Vein endothelial cell (primary cell): ENCODE measurements around the gene ADAM8. TPM values are rescaled to one million over a fixed set of nuclear protein-coding genes. Genes with fewer than 3 reads are reported as not detected.

Source experiments
- total RNA-seq: library from RNA; depleted of rRNA; stranded (reverse); fragments of >200 nt; gene quantifications from 2 replicates; pipeline ENCODE4 v1.2.3, GENCODE V29; 2012

The ADAM8 gene
- total RNA-seq, result 0.33 and 0.57 TPM in 2 replicates

GRCh38 chr10:133276435-133277201 is at the start of gene ADAM8:
ADAM8 (minus strand) TSS chr10:133276868; CDS start chr10:133276817, 51 bp downstream.

GRCh38 chr10:133308421-133309099 is 31.9 kb upstream of the ADAM8 start, which contains the start of the genes TUBGCP2 and ZNF511:
TUBGCP2 (minus strand) TSS chr10:133308872; CDS start chr10:133302941, 5,931 bp downstream.
ZNF511 (plus strand) TSS chr10:133308914; CDS start chr10:133308944, 30 bp downstream.

GRCh38 chr10:133237588-133238465 is 38.8 kb downstream of the ADAM8 start, which contains the start of gene VENTX:
VENTX (plus strand) TSS chr10:133237855; CDS start chr10:133237915, 60 bp downstream.

GRCh38 chr10:133230044-133230361 is 46.7 kb downstream of the ADAM8 start, which contains the start of gene UTF1:
UTF1 (plus strand) TSS chr10:133230217; CDS start chr10:133230289, 72 bp downstream.

Other genes with a start within 250 kb of the ADAM8 start
- gene ADGRA1, start 188.9 kb downstream of the ADAM8 start, total RNA-seq, result not detected in 2 replicates
- gene KNDC1, start 116.6 kb downstream of the ADAM8 start, total RNA-seq, result not detected in 2 replicates
- gene UTF1, start 46.7 kb downstream of the ADAM8 start, total RNA-seq, result not detected in 2 replicates
- not detected in 2 replicates for gene VENTX, start 39.0 kb downstream of the ADAM8 start, total RNA-seq
- 51.9 and 62.6 TPM in 2 replicates for gene TUBGCP2, start 32.0 kb upstream of the ADAM8 start, total RNA-seq
- gene ZNF511, start 32.0 kb upstream of the ADAM8 start, total RNA-seq, result 26.1 and 31.9 TPM in 2 replicates
- not detected in 2 replicates for gene CALY, start 60.0 kb upstream of the ADAM8 start, total RNA-seq
- gene PRAP1, start 70.5 kb upstream of the ADAM8 start, total RNA-seq, result not detected in 2 replicates
- gene FUOM, start 81.2 kb upstream of the ADAM8 start, total RNA-seq, result 22.4 and 28.4 TPM in 2 replicates
- 79.3 and 83.0 TPM in 2 replicates for gene ECHS1, start 96.5 kb upstream of the ADAM8 start, total RNA-seq
- gene PAOX, start 102.4 kb upstream of the ADAM8 start, total RNA-seq, result 4.8 and 5.9 TPM in 2 replicates
- gene MTG1, start 117.3 kb upstream of the ADAM8 start, total RNA-seq, result 35.3 and 40.5 TPM in 2 replicates
- not detected in 2 replicates for gene SPRN, start 147.8 kb upstream of the ADAM8 start, total RNA-seq
- gene SCART1, start 177.1 kb upstream of the ADAM8 start, total RNA-seq, result 1.3 and 1.6 TPM in 2 replicates